NT2/D1 (cell line): ENCODE measurements around the gene MRPL14.
A peak's percentile ranks its signal among the peaks of the same experiment; 100 is the strongest.

Source experiments
- DNase-seq: peaks from one replicate; pipeline ENCODE4 v3.0.0-alpha.2; 2011; ENCODE audit warnings: low read depth, low spot score
- H3K27me3 ChIP-seq: 2 replicates; pipeline ENCODE4 v1.6.0; 2011; ENCODE audit warnings: mild to moderate bottlenecking; ENCODE audit not compliant: insufficient read length, insufficient read depth
- H3K36me3 ChIP-seq: 2 replicates; pipeline ENCODE4 v1.6.1; 2011; ENCODE audit warnings: mild to moderate bottlenecking, low read length, mixed read lengths; ENCODE audit not compliant: insufficient read depth, insufficient read length
- H3K4me1 ChIP-seq: 2 replicates; pipeline ENCODE4 v1.5.1; 2011; ENCODE audit not compliant: insufficient read depth, insufficient read length
- H3K4me3 ChIP-seq: 2 replicates; pipeline ENCODE4 v1.5.1; 2011; ENCODE audit warnings: low read depth; ENCODE audit not compliant: insufficient read length
- H3K9ac ChIP-seq: 2 replicates; pipeline ENCODE4 v1.6.0; 2011; ENCODE audit warnings: low read depth; ENCODE audit not compliant: insufficient read length
- H3K9me3 ChIP-seq: 2 replicates; pipeline ENCODE4 v1.5.1; 2011; ENCODE audit warnings: mild to moderate bottlenecking, low read length; ENCODE audit not compliant: insufficient read depth
- SUZ12 ChIP-seq: IDR thresholded peaks from 2 replicates; pipeline ENCODE4 v1.6.1; 2011; ENCODE audit not compliant: insufficient read length, insufficient read depth; ENCODE audit errors: extremely low read depth
- YY1 ChIP-seq: IDR thresholded peaks from 2 replicates; pipeline ENCODE4 v1.6.1; 2011; ENCODE audit not compliant: insufficient read length, insufficient read depth
- ZNF274 ChIP-seq: IDR thresholded peaks from 2 replicates; pipeline ENCODE4 v1.6.1; 2011; ENCODE audit warnings: mild to moderate bottlenecking, low read depth, low read length

MRPL14 gene

GRCh38 chr6:44139351-44139743, 12.1 kb upstream of the MRPL14 start:
- no peaks in the 10 kb centered on the region for H3K27me3 ChIP-seq
- H3K9me3 ChIP-seq = no peaks in the 10 kb centered on the region
- H3K36me3 ChIP-seq = peaks cover 54% of the 10 kb centered on the region

DNA sequence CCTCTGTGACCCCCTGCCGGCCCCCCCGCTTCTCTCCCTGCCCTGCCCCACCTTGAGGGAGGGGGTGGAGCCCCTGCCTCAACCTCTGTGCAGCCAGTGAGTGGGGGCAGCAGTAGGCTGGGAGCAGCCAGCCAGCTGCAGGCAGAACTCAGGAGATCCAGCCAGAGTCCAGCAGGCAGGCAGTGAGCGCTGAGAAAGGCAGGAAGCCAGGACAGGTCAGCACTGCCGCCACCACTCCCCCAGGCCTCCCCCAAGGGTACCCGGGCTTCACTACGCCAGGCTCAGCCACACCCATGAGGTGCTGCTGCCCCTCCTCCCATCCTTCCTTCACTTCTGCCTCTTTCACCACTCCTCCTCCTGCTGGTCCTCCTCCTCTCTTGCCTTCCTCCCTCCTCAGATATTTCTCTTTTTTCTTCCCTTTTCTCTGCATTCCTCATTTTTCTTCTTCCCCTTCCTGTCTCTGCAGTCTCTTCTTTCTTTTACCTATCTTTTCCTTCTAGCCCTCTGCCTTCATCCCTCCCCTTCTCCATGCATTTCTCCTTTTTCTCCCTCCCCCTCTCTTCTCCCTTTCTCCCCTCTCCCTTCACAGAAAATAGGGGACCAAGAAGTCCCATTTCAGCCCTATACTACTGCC, 11.6 kb upstream of the MRPL14 start:
- DNase-seq = no peak
- Histone ChIP-seq H3K4me3 (no peak overlapping the region), H3K36me3 (peaks cover 50% of the 10 kb centered on the region)

More at GRCh38 chr6:44139351-44139743, 12.1 kb upstream of the MRPL14 start:
- TF ChIP-seq SUZ12 = no peak
- no peak for TF ChIP-seq YY1
- no peak for TF ChIP-seq ZNF274
- no peak overlapping the region for H3K4me3 ChIP-seq
- no peak overlapping the region for H3K9ac ChIP-seq
- no peak for DNase-seq
- H3K4me1 ChIP-seq = peaks cover 7% of the 10 kb centered on the region

GRCh38 chr6:44135875-44136274, 8.6 kb upstream of the MRPL14 start:
- Histone ChIP-seq H3K4me3 (no peak overlapping the region), H3K9me3 (no peaks in the 10 kb centered on the region), H3K36me3 (peaks cover 33% of the 10 kb centered on the region), H3K27me3 (no peaks in the 10 kb centered on the region), H3K4me1 (peaks cover 13% of the 10 kb centered on the region), H3K9ac (no peak overlapping the region)
- TF ChIP-seq ZNF274 (no peak), YY1 (no peak), SUZ12 (no peak)
- DNase-seq = no peak

More for the DNA sequence above, 11.6 kb upstream of the MRPL14 start:
- Histone ChIP-seq H3K9ac (peak overlapping the region; percentile 8), H3K4me1 (peaks cover 7% of the 10 kb centered on the region), H3K27me3 (no peaks in the 10 kb centered on the region), H3K9me3 (no peaks in the 10 kb centered on the region)
- TF ChIP-seq ZNF274 = no peak
- no peak for TF ChIP-seq YY1
- no peak for TF ChIP-seq SUZ12

DNA sequence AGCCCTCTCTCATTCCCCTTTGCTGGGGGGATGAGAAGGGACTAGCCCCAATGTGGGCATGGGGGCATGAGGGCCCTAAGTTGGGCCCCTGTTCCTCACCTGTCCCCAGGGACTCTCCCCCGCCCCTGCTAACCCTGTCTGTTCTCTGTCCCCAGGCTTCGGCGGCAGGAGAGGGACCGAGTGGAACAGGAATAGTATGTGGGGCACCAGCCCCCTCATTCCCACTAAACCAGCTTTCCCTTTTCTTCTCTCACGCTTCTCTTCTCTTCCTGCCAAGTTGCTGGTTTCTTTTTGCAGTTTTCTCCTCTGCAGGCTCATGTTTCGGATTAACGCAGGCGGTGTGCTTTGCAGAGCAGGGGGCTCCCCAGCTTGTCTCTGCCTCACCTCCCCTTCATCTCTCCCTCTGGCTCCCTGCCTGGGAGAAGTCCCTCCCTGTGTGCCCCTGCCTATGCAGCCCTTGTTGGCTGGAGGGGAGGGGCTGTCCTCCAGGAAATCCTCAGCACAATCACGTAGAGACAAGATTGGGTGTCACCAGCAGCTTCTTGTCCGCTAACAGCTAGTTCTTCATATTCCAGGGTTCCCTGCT, 8.0 kb upstream of the MRPL14 start:
- Histone ChIP-seq H3K4me1 (peaks cover 13% of the 10 kb centered on the region), H3K4me3 (no peak overlapping the region), H3K27me3 (no peaks in the 10 kb centered on the region)

DNA sequence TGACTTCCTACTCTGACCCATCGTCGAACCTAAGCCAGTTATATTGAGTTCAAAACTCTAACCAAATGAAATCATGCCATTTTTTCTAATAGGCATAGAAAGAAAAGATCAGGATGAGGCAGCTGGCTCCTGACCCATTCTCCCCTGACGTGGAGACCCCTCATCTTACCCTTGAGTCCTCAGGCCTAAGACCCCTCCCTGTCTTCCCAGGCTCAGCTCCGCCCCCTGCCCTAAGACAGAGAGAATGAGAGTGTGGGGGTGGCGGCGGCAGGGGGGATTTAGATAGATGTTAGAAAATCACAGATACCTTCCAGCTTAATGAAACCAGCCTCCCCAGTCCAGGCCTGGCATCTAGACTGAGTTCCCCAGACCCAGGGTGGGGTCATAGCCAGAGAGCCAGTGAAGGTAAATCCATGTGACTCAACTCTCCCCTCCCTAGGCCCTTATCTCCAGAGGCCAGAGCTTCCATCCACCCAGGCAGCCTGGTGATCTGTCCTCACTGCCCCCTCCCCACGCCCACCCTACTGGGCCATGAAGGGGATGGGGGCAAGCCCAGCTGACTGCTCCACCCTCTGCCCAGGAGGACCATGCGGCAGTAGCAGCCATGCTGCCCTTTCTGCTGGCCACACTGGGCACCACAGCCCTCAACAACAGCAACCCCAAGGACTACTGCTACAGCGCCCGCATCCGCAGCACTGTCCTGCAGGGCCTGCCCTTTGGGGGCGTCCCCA, 6.9 kb upstream of the MRPL14 start:
- H3K4me3 ChIP-seq = no peak overlapping the region
- H3K27me3 ChIP-seq = no peaks in the 10 kb centered on the region
- DNase-seq = no peak
- no peaks in the 10 kb centered on the region for H3K9me3 ChIP-seq
- peaks cover 11% of the 10 kb centered on the region for H3K4me1 ChIP-seq
- no peak overlapping the region for H3K9ac ChIP-seq
- TF ChIP-seq ZNF274 (no peak), SUZ12 (no peak), YY1 (no peak)
- H3K36me3 ChIP-seq = peaks cover 18% of the 10 kb centered on the region

More for the DNA sequence above, 8.0 kb upstream of the MRPL14 start:
- H3K9me3 ChIP-seq = no peaks in the 10 kb centered on the region
- DNase-seq = no peak
- peaks cover 27% of the 10 kb centered on the region for H3K36me3 ChIP-seq
- TF ChIP-seq YY1 (no peak), ZNF274 (no peak), SUZ12 (no peak)
- H3K9ac ChIP-seq = no peak overlapping the region

- peaks cover 18% of the 10 kb centered on the region for H3K36me3 ChIP-seq
- H3K9me3 ChIP-seq = no peaks in the 10 kb centered on the region
- peaks cover 6% of the 10 kb centered on the region for H3K27me3 ChIP-seq
- DNase-seq = no peak
- H3K9ac ChIP-seq = peak overlapping the region; percentile 42
- no peak for TF ChIP-seq ZNF274
- TF ChIP-seq SUZ12 = no peak
- TF ChIP-seq YY1 = no peak
- H3K4me1 ChIP-seq = peaks cover 14% of the 10 kb centered on the region
- H3K4me3 ChIP-seq = no peak overlapping the region
Measured at GRCh38 chr6:44133003-44133931, 6.0 kb upstream of the MRPL14 start.
